ENCODE data around the gene KIF5C. TPM values are rescaled to one million over a fixed set of nuclear protein-coding genes. Genes with fewer than 3 reads are reported as not detected.

Gene KIF5C
- total RNA-seq, 1 donor from 2014 or later: 24.3 TPM

GRCh38 chr2:148922062-148922461 is 47.0 kb downstream of the KIF5C start:
- no peak for DNase-seq (ENCODE audit: low read depth)
- H3K79me2 ChIP-seq (ENCODE audit: insufficient read depth, low read length): no peaks in the 10 kb centered on the region
- H3K4me2 ChIP-seq (ENCODE audit: low read length): no peak overlapping the region
- Mint-ChIP-seq H3K4me1 (ENCODE audit: low read depth, unreplicated experiment) (no peaks in the 10 kb centered on the region), H3K36me3 (ENCODE audit: low read depth, unreplicated experiment) (peaks cover 3% of the 10 kb centered on the region), H3K27me3 (ENCODE audit: low read depth, unreplicated experiment) (no peaks in the 10 kb centered on the region), H3K27ac (ENCODE audit: unreplicated experiment) (no peak overlapping the region), H3K9me3 (ENCODE audit: unreplicated experiment) (peaks cover 5% of the 10 kb centered on the region), H3K4me3 (ENCODE audit: unreplicated experiment) (no peak overlapping the region)
- H3K9me3 ChIP-seq (ENCODE audit: insufficient read depth, low read depth, low read length): no peaks in the 10 kb centered on the region
- no peaks in the 10 kb centered on the region for H3K4me1 ChIP-seq (ENCODE audit: insufficient read depth, low read length)
- no peaks in the 10 kb centered on the region for H3K27me3 ChIP-seq (ENCODE audit: insufficient read depth, low read length)
- TF ChIP-seq EZH2 (IDR thresholded peaks at IDR 0.05; ENCODE audit: insufficient read depth, low read length) (no peak), CTCF (IDR thresholded peaks at IDR 0.05; ENCODE audit: insufficient read depth, low read depth, low read length) (no peak)
- H3K36me3 ChIP-seq (ENCODE audit: insufficient read depth, low read length): no peaks in the 10 kb centered on the region
- no peak overlapping the region for H3K4me3 ChIP-seq (ENCODE audit: insufficient read depth, low read depth, low read length)
- FAIRE-seq: no peak
- H4K20me1 ChIP-seq (ENCODE audit: insufficient read depth, low read length): no peaks in the 10 kb centered on the region
- no peak overlapping the region for H2AFZ ChIP-seq (ENCODE audit: low read depth, low read length)
- H3K9ac ChIP-seq (ENCODE audit: low read length): no peak overlapping the region
- no peak overlapping the region for H3K27ac ChIP-seq (ENCODE audit: low read depth, low read length)

- Histone ChIP-seq H4K20me1 (ENCODE audit: insufficient read depth, low read length) (no peaks in the 10 kb centered on the region), H3K27ac (ENCODE audit: low read depth, low read length) (no peak overlapping the region), H3K79me2 (ENCODE audit: insufficient read depth, low read length) (no peaks in the 10 kb centered on the region), H3K9me3 (ENCODE audit: insufficient read depth, low read depth, low read length) (no peaks in the 10 kb centered on the region), H3K27me3 (ENCODE audit: insufficient read depth, low read length) (no peaks in the 10 kb centered on the region), H3K4me3 (ENCODE audit: insufficient read depth, low read depth, low read length) (no peak overlapping the region), H3K4me2 (ENCODE audit: low read length) (no peak overlapping the region), H3K36me3 (ENCODE audit: insufficient read depth, low read length) (no peaks in the 10 kb centered on the region), H3K9ac (ENCODE audit: low read length) (no peak overlapping the region), H3K4me1 (ENCODE audit: insufficient read depth, low read length) (no peaks in the 10 kb centered on the region), H2AFZ (ENCODE audit: low read depth, low read length) (no peak overlapping the region)
- Mint-ChIP-seq H3K4me1 (ENCODE audit: low read depth, unreplicated experiment) (no peaks in the 10 kb centered on the region), H3K36me3 (ENCODE audit: low read depth, unreplicated experiment) (peaks cover 3% of the 10 kb centered on the region), H3K9me3 (ENCODE audit: unreplicated experiment) (peaks cover 5% of the 10 kb centered on the region), H3K27me3 (ENCODE audit: low read depth, unreplicated experiment) (no peaks in the 10 kb centered on the region), H3K27ac (ENCODE audit: unreplicated experiment) (no peak overlapping the region), H3K4me3 (ENCODE audit: unreplicated experiment) (no peak overlapping the region)
- DNase-seq (ENCODE audit: low read depth) (no peak), FAIRE-seq (no peak)
- no peak for TF ChIP-seq EZH2 (IDR thresholded peaks at IDR 0.05; ENCODE audit: insufficient read depth, low read length)
- no peak for TF ChIP-seq CTCF (IDR thresholded peaks at IDR 0.05; ENCODE audit: insufficient read depth, low read depth, low read length)
Measured at GRCh38 chr2:148922776-148923475, 47.9 kb downstream of the KIF5C start.

DNA sequence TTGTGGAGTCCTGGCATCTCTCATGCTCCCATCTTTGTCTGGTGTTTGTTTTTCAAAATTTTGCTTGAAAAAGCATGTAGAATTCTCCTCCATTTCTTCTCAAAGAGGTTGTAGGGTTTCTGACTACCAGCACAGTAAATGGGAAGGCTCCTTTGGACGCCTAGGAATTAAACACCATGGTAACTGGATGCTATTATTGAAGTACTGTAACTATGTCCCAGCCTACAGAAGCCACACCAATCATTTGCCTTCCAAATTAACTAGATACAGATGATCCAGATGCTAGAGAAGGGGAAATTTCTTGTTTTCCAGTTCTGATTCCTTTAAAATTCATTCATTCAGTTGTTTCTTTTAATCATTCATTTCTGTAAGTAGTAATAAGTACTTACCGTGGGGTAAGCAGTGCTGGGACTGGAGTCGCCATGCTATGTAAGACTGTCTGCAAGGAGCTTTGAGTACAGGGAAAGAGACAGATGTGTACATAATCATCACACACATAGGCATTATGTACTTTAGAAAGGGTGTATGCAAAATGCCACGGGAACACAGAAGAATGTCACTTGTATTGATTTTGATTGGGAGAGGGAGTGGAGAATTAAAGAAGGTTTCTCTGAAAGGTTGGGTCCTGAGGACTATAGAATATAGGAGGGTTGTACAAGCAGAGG is 49.6 kb downstream of the KIF5C start:
- Histone ChIP-seq H3K27ac (ENCODE audit: low read depth, low read length) (no peak overlapping the region), H3K9me3 (ENCODE audit: insufficient read depth, low read depth, low read length) (no peaks in the 10 kb centered on the region), H2AFZ (ENCODE audit: low read depth, low read length) (no peak overlapping the region), H3K4me3 (ENCODE audit: insufficient read depth, low read depth, low read length) (no peak overlapping the region), H3K27me3 (ENCODE audit: insufficient read depth, low read length) (no peaks in the 10 kb centered on the region), H3K9ac (ENCODE audit: low read length) (no peak overlapping the region), H3K4me2 (ENCODE audit: low read length) (no peak overlapping the region), H3K36me3 (ENCODE audit: insufficient read depth, low read length) (no peaks in the 10 kb centered on the region), H3K4me1 (ENCODE audit: insufficient read depth, low read length) (no peaks in the 10 kb centered on the region), H4K20me1 (ENCODE audit: insufficient read depth, low read length) (no peaks in the 10 kb centered on the region), H3K79me2 (ENCODE audit: insufficient read depth, low read length) (no peaks in the 10 kb centered on the region)
- Mint-ChIP-seq H3K9me3 (ENCODE audit: unreplicated experiment) (no peaks in the 10 kb centered on the region), H3K27me3 (ENCODE audit: low read depth, unreplicated experiment) (no peaks in the 10 kb centered on the region), H3K36me3 (ENCODE audit: low read depth, unreplicated experiment) (peaks cover 3% of the 10 kb centered on the region), H3K4me3 (ENCODE audit: unreplicated experiment) (no peak overlapping the region), H3K4me1 (ENCODE audit: low read depth, unreplicated experiment) (no peaks in the 10 kb centered on the region), H3K27ac (ENCODE audit: unreplicated experiment) (no peak overlapping the region)
- FAIRE-seq: no peak
- no peak for DNase-seq (ENCODE audit: low read depth)
- TF ChIP-seq EZH2 (IDR thresholded peaks at IDR 0.05; ENCODE audit: insufficient read depth, low read length): no peak

Measured in astrocyte (in vitro differentiated cells and primary cell).